ENCODE measurements around the gene PLIN5.

Gene PLIN5

DNA sequence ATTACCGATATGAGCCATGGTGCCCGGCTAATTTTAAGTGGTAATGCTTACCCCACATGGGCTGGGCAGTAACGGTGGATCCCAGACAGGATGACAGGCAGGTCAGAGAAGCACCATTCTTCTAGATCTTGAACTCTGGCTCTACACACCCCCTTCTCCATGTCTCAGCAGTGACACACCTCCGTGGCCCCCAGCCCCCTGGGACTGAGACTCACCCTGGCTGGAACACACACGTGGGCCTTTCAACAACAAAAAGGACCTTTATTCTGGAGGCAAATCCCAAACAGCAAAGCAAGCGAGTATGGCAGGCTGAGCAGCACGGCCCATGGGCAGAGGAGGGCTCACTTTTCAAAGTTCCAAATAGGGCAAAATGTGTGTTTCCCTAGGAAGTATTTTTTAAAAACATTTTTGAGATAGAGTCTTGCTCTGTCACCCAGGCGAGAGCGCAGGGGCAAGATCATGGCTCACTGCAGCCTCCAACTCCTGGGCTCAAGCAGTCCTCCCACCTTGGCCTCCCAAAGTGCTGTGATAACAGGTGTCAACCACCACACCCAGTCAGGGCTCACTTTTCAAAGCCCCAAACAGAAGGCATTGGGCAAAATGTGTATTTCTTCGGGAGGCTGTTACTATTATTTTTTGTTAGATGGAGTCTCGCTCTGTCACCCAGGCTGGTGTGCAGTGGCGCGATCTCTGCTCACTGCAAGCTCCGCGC, 12.6 kb downstream of the PLIN5 start:
- no peak for DNase-seq (ENCODE audit: low read depth)

DNA sequence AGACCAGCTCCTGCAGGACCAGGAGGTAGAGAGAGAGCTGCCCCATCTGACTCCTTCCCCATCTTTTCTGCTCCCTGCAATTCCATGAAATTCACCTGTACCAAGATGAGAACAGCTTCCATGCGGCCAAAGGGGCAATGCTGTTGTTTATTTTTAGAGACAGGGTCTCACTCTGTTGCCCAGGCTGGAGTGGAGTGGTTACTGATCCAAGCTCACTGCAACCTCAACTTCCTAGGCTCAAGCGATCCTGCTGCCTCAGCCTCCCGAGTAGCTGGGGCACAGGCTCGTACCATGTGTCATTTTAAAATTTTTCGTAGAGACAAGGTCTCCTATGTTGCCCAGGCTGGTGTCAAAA, 13.2 kb downstream of the PLIN5 start:
- no peak for DNase-seq (ENCODE audit: low read depth)

DNA sequence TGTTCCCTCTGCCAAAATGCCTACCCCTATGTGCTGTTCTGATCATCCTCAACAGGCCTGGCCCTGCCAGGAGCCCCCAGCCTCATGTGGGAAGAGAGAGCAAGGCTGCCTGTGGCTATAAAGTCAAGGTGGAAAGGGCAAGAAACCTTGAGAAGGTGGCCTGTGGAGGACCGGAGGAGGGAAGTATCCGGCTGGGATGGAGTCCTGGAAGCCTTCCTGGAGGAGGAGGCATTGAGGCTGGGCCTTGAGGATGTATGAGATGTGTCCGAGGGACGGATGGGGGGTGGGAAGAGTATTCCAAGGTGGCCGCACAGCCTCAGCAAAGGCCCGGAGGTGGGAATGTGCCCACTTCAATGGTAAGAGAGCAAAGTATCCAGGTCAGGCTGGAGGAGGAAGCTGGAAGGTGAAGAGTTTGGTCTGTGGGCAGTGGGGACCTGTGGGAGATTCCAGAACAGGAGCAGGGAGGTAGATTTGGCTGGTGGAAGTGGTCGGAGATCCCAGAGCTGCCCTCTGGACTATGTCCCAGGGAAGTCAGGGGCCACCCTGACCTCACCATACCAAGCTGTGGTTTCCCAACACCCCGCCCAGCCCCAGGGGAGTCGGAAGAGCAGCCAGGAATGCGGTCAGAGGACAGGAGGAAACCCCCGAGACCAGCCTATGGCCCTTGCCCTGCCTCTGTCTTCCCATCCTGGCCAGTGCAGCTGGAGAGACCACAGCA, 13.7 kb downstream of the PLIN5 start:
- DNase-seq (ENCODE audit: low read depth), result no peak

DNA sequence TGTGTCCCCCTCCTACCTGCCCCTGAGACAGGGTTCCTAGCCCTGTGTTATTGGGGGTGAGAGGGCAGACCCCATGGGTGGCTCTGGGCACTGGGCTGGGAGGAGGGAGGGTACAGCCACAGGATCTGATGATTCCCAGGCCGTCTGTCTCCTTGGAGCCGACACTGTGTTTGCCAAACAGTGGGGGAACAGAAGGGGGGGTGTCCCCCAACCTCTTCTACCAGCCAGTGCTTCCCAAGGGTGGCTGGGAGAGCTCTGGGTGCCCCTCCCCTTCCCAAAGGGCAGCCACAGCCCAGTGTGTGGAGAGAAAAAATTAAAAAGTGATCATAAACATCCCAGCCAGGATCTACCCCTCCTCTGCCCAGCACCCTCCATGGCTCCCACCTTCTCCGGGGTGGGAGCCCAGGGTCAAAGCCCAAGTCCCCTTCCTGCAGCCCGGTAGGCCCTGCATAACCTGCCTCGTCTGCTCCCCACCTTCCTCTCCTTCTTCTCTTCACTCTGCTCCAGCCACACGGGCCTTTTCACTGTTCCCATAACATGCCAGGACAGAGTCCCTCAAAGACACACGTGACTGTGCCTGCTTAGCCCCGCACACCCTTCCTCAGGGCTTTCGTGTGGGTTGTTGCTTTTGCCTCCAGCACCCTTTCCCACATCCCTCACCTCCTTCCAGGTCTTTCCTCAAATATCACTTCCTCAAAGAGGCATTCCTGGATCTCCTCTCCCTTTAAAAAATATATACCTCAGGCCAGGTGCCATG, 15.3 kb downstream of the PLIN5 start:
- no peak for DNase-seq (ENCODE audit: low read depth)

DNA sequence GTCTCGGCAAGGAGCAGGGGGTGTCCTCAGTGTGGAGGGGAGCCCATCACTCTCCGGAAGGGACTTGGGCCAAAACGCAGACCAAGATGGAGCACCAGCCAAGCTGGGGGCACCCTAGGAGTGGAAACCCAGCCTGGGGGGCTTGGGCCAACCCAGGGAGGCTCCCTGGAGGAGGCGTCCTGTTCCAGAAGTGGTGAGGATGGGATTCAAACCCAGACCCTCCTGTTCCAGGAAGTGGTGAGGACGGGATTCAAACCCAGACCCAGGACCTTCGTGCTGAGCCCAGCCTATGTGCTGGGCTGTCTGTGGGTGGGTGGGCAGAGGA, 15.9 kb downstream of the PLIN5 start:
- no peak for DNase-seq (ENCODE audit: low read depth)

DNA sequence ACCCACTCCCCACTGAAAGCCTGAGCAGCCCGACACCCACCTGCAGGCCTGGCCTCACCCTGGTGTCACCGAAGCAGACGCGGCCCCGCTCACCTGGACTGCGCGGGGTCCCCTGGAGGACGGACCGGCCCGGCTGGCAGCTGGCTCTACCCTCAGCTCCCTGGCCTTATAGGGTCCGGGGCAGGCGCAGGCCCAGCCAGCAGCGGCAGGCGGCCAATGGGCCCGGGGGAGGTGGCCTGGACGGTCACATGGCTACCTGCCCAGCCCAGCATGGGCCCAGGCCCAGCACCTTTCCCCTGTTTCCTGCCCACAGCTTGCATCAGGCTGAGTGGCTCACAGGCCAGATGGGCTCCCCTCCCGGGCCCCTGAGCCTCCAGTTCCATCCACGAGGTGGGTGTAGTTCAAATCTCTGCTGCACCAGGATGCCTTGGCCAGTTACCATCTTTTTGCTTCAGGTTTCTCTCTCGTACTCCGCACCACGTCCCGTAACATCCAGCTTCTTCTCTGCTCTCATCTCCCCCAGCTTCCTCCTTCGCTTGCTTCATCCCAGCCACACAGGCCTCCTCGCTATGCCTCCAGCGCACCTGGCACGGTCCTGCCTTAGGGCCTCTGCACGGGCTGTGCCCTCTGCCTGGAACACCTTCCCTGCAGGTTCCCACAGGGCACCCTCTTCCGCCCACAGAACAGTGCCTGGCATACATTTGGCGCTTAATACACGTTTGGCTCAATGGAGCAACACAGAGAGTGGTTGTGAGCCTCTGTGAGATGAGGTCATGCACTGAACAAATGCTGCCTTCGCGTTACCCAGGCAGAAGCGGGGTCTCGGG, 16.5 kb downstream of the PLIN5 start, which contains the start of gene PLIN4:
PLIN4 (minus strand) TSS at position 142 of the 827 bp plus-strand sequence. CDS start 214 bp downstream, outside the sequence.
- DNase-seq (ENCODE audit: low read depth), result no peak

DNA sequence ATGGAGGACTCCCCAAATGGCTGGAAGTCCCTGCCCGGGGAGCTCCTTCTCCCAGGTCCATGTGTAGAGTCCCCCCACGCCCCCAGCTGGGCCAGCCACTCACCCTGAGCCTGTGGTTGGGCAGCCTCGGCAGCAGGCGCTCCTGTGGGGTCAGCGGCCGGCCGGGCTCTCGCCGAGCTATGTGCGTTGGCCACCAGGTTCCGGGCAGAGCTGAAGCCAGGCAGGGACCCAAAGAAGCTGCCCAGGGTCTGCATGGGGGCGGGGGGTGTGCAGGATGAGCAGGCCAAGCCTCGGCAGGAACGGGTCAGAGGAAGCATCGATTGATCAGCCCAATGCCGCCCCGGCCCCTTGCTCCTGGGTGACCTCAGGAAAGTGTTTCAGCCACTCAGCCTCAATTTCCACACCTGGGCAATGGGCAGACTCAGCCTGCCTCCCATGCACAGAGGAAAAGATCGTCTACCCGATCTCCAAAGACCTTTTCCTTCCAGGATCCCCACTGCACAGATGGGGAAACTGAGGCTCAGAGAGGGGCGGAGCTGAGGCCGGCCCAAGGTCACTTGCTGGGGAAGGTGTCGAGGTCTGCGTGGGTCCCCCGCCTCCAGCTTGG, 17.5 kb downstream of the PLIN5 start:
- no peak for DNase-seq (ENCODE audit: low read depth)

DNA sequence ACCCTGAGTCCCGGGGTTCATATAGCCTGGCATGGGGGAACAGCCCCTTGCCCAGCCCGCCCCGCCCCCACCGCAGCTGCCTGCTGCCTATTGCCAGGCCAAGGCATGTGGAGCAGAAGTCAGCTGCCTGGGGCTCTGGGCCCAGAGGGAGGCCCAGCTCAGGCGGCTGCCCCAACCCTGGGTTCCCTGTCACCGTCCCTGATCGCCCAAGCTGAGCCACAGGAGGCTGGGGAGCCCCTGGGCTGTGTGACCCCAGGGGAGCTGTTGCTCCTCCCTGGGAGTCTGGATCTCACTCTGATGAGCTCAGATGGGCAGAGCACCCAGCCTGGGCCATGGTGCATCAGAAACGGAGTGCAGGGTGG, 18.1 kb downstream of the PLIN5 start:
- DNase-seq (ENCODE audit: low read depth), result no peak

- DNase-seq (ENCODE audit: low read depth), result no peak
Measured at GRCh38 chr19:4516199-4516938, 18.7 kb downstream of the PLIN5 start.

GRCh38 chr19:4515732-4516131, 19.3 kb downstream of the PLIN5 start:
- no peak for DNase-seq (ENCODE audit: low read depth)

- no peak for DNase-seq (ENCODE audit: low read depth)
Measured at GRCh38 chr19:4513248-4513647, 21.8 kb downstream of the PLIN5 start.

DNA sequence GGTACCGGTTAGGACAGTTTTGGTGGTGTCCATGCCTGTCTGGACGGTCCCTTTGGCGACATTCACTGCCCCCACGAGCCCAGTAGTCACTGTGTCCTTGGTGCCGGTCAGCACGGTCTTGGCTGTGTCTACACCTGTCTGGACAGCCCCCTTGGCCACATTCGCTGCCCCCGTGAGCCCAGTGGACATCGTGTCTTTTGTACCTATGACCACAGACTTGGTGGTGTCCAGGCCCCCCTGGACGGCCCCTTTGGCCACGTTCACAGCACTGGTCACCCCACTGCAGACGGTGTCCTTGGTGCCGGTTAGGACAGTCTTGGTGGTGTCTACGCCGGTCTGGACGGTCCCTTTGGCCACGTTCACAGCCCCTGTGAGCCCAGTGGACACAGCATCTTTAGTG, 23.0 kb downstream of the PLIN5 start:
- DNase-seq (ENCODE audit: low read depth), result no peak

DNA sequence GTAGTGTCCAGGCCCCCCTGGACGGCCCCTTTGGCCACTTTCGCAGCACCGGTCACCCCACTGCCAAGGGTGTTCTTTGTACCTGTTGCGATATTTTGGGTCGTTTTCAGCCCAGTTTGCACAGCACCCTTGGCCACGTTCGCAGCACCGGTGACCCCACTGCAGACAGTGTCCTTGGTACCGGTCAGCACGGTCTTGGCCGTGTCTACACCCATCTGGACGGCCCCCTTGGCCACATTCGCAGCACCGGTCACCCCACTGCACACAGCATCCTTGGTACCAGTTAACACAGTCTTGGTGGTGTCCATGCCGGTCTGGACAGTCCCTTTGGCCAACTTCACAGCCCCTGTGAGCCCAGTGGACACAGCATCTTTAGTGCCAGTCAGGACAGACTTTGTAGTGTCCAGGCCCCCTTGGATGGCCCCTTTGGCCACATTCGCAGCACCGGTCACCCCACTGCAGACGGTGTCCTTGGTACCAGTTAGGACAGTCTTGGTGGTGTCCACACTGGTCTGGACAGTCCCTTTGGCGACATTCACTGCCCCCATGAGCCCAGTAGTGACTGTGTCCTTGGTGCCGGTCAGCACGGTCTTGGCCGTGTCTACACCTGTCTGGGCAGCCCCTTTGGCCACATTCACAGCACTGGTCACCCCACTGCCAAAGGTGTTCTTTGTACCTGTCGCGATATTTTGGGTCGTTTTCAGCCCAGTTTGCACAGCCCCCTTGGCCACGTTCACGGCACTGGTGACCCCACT, 23.5 kb downstream of the PLIN5 start:
- DNase-seq (ENCODE audit: low read depth), result no peak

GRCh38 chr19:4510435-4511255, 24.4 kb downstream of the PLIN5 start:
- no peak for DNase-seq (ENCODE audit: low read depth)

GRCh38 chr19:4508698-4509097, 26.3 kb downstream of the PLIN5 start:
- no peak for DNase-seq (ENCODE audit: low read depth)

DNA sequence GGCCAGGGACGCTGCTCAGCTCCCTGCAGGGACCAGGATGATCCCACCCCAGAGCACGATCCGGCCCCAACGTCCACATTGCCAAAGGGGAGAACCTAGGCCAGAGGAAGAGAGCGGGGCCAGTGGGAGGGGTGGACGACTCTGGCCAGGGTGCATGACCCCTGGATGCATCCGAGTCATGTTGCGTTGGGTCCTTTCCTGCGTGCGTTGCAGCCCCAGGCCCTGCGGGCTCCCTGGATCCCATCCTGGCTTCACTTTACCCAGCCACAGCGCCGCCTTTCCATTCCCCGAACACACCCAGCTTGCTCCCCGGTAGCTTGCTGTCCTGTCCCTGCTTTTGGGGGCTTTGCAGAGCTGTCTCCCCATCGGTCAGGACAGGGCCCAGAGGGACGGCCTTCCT, 27.2 kb downstream of the PLIN5 start:
- no peak for DNase-seq (ENCODE audit: low read depth)

- DNase-seq (ENCODE audit: low read depth), result no peak
Measured at GRCh38 chr19:4507150-4507452, 27.9 kb downstream of the PLIN5 start.

- no peak for DNase-seq (ENCODE audit: low read depth)
Measured at GRCh38 chr19:4506449-4507149, 28.4 kb downstream of the PLIN5 start.

All from CMK (cell line).